GM10266 (cell line): ENCODE data around the gene PYCR2.

ENCODE experiments used
- DNase-seq: peaks from one replicate; pipeline ENCODE4 v3.0.0; 2012; ENCODE audit errors: extremely low spot score
- TF ChIP-seq, protein P1 (sequence below): IDR thresholded peaks from 2 replicates; pipeline ENCODE4 v1.5.1; 2012; ENCODE audit warnings: mild to moderate bottlenecking, low read depth; ENCODE audit not compliant: control insufficient read depth, insufficient read depth; ENCODE audit errors: missing control alignments

The PYCR2 gene

DNA sequence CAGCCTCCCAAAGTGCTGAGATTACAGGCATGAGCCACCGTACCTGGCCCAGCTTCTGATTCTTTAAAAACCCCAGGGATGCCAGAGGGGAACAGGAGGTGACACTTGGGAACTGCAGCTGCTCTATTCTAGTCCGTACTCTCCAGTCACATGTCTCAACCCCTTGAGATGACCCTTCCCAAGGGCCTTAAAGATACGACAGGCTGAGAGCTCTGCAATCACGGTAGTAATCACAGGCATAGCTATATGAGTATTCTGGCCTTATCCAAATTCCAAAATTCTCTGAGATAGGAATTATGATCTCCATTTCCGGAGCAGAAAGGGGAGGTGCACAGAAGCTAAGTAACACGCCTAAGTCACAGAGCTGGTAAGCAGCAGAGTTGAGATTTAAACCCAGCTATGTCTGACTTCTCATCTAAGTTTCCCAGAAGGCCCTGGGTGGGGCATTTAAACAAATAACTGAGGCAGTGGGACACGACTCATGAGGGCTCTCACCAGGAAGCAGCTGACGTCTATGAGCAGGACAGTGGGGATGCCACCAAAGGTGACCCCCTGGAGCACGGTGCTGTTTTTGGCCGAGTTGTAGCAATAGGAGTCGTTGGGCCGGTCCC, 47.0 kb downstream of the PYCR2 start:
- no peak for DNase-seq
- TF ChIP-seq, protein P1, sequence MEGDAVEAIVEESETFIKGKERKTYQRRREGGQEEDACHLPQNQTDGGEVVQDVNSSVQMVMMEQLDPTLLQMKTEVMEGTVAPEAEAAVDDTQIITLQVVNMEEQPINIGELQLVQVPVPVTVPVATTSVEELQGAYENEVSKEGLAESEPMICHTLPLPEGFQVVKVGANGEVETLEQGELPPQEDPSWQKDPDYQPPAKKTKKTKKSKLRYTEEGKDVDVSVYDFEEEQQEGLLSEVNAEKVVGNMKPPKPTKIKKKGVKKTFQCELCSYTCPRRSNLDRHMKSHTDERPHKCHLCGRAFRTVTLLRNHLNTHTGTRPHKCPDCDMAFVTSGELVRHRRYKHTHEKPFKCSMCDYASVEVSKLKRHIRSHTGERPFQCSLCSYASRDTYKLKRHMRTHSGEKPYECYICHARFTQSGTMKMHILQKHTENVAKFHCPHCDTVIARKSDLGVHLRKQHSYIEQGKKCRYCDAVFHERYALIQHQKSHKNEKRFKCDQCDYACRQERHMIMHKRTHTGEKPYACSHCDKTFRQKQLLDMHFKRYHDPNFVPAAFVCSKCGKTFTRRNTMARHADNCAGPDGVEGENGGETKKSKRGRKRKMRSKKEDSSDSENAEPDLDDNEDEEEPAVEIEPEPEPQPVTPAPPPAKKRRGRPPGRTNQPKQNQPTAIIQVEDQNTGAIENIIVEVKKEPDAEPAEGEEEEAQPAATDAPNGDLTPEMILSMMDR = no peak

DNA sequence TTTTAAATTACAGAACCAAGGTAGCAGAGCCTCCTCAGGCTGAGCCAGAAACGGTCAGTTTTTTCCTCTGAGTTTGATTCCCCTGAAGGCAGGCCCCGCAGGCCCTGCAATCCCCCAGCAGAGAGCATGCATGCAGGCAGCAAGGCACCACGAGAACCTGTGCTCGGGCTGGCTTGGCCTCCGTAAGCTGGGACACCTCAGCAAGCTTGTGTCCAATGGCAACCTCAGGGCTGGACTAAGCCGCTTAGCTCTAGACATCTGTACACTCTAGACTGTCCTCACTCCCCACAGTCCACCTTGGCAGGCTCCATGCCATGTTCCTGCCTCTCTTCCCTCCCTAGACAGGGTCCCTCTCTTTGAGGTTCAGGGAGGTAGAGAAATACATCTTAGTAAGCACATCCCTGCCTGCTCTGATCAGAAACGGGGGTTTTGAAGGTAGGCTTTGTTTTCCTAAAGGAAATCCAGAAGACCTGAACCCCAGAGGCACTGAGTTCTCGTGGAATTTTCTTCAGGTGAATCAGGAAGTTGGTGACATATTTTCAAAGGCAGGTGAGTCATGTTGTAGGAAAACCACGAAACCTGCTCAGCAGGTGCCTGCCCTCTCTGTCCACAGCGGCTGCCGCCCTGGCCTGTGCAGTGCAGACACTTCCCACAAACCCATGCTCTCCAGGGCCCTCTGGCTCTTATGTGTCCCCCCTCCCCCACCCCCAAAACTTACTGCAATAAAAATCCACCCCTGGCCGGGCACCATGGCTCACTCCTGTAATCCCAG, 48.8 kb downstream of the PYCR2 start:
- DNase-seq = no peak
- TF ChIP-seq, protein P1 = no peak

DNA sequence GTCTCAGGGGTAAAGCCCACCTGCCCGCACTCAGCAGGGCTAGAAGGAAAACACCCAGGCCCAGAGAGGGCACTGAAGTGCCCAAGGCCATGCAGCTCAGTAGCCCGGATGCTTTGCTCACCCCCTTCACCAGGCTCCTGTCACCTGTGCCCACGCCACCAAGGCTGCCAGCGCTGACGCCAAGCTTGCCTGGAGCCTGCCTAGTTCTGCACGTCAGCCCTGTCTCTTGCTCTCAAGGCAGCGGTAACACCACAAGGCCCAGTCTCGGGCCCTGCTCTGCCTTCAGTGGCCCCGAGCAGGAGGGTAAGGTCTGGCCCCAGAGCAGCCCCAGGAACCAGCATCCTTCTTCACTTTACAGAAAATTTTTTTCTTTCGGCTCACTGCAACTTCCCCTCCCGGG, 49.6 kb downstream of the PYCR2 start:
- TF ChIP-seq, protein P1 = no peak
- DNase-seq = no peak

DNA sequence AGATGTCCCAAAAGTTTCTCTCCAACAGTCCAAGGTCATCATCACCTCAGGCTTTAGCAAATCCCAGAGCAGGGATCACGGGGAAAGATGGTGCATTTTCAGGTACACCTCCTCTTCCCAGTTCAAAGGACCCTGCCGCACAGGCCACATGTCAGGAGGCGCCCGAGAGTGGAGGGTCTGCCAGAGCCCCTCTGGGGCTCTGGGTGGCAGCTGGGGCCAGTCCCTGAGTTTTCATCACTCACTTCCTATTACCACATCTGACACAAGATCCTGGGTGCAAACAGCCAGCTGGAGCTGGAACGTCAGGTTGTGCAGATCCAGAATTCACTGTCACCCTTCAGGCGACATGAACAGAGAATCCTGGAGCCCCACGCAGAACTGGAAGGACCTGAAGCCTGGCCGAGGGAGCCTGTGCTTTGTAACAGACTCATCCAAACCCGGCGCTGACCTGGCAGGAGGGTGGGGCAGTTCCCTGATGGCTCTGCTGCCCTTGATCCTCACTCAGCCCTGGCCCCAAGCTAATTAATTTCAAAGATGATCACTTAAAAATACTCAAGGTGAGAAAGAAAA, 50.7 kb downstream of the PYCR2 start:
- no peak for DNase-seq
- TF ChIP-seq, protein P1 = no peak

DNA sequence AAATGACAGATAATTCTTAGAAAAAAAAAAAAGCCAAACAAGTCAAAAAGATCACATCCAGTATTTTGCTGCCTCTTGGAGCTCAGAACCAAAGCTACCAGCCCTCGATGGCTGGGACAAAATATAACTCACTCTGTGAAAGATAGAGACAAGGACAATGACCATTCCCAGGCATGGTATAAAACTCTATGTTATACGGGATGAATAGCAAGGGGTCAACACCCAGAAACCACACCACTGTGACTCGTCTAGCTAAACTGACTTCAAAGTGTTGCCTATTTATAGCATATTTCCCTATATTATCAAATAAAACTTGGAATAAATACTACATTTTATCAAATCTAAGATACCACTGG, 52.0 kb downstream of the PYCR2 start:
- TF ChIP-seq, protein P1 = no peak
- no peak for DNase-seq

DNA sequence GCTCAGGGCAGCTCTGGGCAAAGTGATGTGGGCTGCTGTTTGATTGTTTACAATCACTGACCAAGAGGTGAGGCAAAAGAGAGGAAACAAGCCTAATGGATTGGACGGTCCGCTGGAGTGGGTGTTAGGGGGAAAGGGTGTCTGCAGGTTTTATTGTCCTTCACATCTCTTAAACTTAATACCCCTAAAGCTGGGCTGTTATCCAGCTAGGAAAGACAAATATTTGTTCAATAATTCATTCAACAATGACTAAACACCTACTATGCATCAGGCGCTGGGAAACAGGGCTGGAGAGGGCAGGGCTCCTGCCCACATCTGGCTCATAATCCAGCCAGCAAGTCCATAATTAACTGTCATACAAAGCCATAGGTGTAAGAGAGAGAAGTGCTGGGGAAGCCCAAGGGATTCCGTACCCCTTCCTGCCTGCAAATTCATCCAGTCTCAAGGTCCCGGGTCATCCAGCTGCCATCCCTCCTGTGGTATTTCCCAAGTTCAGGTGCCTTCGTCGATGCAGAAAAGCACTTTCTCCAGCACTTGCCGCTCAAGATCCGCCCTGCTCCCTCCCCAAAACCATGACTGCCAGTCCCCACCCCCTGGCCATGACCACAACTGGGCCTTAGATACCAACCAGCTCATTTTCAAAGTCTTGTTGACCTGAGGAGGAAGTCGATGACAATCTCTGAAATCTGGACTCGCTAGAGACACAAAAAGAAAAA, 52.5 kb downstream of the PYCR2 start:
- TF ChIP-seq, protein P1 = no peak
- DNase-seq = no peak
